ENCODE data around the gene MPST.

The MPST gene

DNA sequence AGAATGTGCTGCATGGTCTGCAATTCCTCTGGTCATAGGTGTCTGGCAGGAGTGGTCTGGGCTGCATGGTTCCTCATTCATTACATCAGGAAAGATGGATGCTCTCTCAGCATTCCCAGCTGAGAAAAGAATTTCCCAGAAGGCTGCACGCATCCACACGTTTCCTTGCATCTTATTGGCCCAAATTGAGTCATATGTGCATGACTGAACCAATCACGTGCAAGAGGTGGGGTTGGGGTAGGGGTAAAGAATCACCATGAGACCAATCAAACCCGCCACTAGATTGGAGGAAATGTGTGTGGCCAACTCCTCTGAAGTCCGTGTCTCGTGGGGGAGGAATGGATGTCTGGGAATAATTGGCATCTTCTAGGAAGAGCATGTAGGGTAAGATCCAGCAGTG is 29.1 kb upstream of the MPST start:
- no peak for TF ChIP-seq CTCF (IDR thresholded peaks at IDR 0.05; ENCODE audit: insufficient read depth, low read depth, low read length, missing control alignments)
- DNase-seq (ENCODE audit: low read depth) = no peak
- H3K4me3 ChIP-seq (ENCODE audit: low read length) = no peak overlapping the region

DNA sequence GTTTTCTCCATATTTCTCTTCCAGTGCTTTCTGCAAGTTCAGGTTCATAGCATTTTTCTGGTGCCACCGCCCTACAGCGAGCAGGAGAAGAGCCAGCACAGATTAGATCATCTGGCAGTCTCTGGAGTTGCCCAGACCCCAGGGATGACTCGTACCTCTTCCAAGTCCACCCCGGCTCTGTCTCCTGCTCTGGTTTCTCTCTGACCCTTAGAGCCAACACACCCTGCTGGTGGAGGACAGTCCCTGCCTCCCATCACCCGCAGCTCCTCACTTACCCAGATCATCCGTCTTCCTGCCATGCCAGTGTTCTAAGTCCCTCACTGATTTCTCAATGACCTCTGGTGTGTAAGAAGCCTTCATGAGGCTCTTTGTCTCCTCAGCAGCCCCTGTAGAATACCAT is 28.3 kb upstream of the MPST start:
- no peak for TF ChIP-seq CTCF (IDR thresholded peaks at IDR 0.05; ENCODE audit: insufficient read depth, low read depth, low read length, missing control alignments)
- no peak overlapping the region for H3K4me3 ChIP-seq (ENCODE audit: low read length)
- DNase-seq (ENCODE audit: low read depth) = no peak

DNA sequence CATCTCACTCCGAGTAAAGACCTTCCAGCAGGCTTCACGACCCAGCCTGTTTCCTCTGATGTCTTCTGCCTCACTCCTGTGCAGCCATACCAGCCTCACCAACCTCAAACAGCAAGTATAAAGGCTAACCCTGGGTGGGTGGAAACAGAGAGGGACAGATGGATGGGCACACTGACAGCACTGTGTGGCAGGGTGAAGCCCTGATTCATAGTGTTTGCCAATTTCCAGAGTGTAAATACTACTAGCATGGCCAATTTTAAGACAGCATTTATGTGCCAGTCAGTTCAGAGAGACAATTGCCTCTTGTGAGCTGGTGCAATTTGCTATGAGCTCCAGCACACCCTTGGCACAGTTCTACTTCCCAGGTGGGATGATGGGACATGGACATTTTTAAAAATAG is 21.8 kb upstream of the MPST start:
- no peak overlapping the region for H3K4me3 ChIP-seq (ENCODE audit: low read length)
- no peak for DNase-seq (ENCODE audit: low read depth)
- TF ChIP-seq CTCF (IDR thresholded peaks at IDR 0.05; ENCODE audit: insufficient read depth, low read depth, low read length, missing control alignments) = no peak

DNA sequence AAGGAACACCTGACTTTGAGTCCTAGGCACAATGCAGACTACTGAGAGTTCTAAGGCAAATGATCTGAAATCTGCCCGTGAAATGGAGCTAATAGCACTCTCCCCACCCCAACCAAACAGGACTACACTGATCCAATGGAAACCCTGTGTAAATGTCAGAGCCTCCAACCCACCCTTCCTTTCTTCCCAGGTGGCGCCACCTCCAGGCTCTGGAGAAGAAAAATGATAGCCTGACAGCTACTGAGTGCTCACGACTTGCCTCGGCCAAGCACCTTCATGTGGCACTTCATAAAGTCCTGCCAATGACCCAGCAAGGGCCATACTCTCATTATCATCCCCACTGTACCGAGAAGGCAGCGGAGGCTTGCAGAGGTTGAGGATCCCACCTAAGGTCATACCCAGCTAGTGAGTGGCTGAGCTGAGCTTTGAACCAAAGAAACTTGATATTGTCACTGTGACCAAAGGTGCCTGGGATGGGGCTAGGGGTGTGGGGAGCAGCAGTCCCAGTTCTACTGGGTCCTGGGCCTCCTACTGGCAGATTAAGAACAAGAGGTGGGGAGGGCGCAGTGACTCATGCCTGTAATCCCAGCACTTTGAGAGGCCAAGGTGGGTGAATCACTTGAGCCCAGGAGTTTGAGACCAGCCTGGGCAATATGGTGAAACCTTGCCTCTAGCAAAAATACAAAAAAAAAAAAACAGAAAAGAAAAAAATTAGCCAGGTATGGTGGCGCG is 20.8 kb upstream of the MPST start:
- DNase-seq (ENCODE audit: low read depth) = peak; percentile 68
- H3K4me3 ChIP-seq (ENCODE audit: low read length) = no peak overlapping the region
- TF ChIP-seq CTCF (IDR thresholded peaks at IDR 0.05; ENCODE audit: insufficient read depth, low read depth, low read length, missing control alignments) = no peak

DNA sequence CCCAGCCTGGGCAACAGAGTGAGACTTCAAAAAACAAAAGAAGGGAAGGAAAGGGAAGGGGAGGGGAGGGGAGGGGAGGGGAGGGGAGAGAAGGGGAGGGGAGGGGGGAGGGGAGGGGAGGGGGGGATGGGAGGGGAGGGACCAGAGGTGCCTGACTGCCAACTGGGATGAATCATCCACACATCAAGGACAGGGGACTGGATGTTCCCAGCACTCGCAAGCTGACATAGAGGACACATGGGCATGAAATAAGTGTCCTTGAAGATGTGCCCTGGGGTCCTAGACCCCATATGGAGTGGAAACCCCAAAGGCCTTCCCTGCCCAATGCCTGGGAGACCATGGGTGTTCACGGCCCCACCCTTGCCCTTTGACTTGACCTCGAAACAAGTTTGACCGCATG is 20.1 kb upstream of the MPST start:
- no peak for TF ChIP-seq CTCF (IDR thresholded peaks at IDR 0.05; ENCODE audit: insufficient read depth, low read depth, low read length, missing control alignments)
- peak; percentile 21 for DNase-seq (ENCODE audit: low read depth)
- H3K4me3 ChIP-seq (ENCODE audit: low read length) = no peak overlapping the region

- no peak for DNase-seq (ENCODE audit: low read depth)
- no peak overlapping the region for H3K4me3 ChIP-seq (ENCODE audit: low read length)
- TF ChIP-seq CTCF (IDR thresholded peaks at IDR 0.05; ENCODE audit: insufficient read depth, low read depth, low read length, missing control alignments) = no peak
Observed at GRCh38 chr22:37000676-37001534, 18.6 kb upstream of the MPST start.

Data from epithelial cell of esophagus (primary cell).